GM19463 (cell line): Measurements from ENCODE around the gene RBM47.

Experiments used
- ATAC-seq: cut with Tn5 transposase; IDR thresholded peaks from one replicate; pipeline ENCODE4 v1.9.1; 2021; ENCODE audit warnings: mild to moderate bottlenecking, moderate library complexity; ENCODE audit not compliant: unreplicated experiment

RBM47 gene

GRCh38 chr4:40626183-40626990 is 3.3 kb downstream of the RBM47 start:
- no peak for ATAC-seq

- no peak for ATAC-seq
Observed at GRCh38 chr4:40623707-40624106, 6.0 kb downstream of the RBM47 start.

DNA sequence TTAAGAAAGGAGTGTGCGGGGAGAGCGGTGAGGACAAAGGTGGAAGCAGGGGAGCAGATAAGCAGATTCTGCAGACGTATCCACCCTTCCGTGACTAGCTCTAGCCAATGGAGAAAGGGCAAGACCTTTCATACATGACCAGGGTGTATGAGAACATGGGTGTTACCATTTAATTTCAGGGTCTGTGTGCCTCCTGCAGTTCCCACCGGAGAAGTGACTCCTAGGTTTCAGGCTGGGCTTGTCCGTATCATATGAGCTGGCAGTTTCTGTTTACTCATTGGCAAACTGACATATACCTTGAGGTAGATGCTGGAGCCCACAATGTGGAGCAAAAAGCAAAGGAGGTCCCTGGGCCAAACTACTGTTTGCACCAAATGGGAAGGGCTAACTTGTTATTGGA is 6.8 kb downstream of the RBM47 start:
- peak; percentile 51 for ATAC-seq

DNA sequence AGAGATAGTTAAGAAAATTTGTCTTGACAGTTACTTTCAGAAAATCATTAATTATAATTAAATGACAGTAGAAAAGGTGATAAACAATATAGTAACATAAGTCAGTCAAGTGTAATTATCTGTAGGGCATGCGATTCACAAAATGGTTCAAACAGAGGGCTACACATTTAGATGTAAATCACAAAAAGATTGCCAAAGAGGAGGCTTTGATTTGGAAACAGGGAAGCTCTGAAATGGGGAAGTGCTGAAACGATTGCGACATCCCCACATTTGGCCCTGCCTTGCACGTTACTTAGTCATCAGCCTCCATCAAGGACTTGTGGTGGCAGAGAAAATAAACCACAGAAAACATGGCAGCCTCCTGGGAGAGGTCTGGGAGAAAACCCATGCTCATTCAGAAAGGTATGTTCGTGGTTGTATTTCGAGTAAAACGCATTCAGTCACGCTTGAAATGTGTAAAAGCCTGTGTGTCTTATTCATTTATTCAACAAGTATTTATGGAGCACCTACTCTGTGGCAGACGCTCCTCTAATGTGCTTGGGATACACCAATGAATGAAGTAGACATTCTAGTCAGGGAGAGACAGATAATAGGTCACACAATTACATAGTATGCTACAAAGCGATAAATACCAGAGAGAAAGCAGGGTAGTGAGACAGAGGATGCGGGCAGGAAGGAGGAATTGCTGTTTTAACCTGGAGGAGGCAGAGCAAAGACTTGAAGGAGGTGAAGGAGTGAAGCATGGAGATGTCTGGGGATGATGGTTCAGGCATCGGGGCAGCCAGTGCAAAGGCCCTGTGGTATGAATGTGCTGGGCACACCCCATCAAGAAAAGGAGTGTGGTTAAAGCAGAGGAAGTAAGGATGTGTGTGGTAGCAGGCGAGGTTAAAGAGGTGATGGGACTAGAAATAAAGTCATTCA is 7.8 kb downstream of the RBM47 start:
- ATAC-seq, result peak; percentile 56

DNA sequence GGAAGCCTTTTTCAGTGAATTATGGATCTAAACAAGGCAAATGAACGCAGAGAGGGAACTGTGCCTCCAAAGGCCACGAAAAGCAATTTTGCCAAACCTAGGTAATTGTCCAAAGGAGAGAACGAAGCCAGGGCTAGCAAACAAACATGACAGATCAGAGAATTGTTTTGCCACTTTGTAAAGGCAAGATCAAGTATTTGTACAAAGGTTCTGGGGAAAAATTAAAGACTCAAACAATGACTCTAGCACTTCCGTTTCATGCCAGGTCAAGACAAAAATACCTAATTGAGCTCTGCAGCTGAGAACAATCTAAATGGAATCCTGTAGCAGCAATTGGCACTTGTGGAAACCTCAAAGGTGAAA is 8.5 kb downstream of the RBM47 start:
- ATAC-seq, result no peak

DNA sequence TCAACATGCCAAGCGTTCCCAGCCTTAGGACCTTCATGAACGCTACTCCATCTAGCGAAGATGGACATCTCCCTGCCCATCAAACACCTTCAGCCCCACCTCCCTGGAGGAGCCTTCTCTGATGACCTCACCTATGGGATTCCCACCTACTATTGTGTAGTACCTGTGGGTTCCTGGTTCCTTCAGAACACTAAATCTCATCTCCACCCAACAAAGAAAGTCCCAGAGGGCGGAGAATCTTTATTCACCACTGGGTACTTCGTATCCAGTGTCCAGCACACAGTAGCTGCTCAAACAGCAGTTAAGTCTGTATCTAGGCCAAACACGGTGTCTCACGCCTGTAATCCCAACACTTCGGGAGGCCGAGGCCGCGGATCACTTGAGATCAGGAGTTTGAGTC is 10.1 kb downstream of the RBM47 start:
- no peak for ATAC-seq

DNA sequence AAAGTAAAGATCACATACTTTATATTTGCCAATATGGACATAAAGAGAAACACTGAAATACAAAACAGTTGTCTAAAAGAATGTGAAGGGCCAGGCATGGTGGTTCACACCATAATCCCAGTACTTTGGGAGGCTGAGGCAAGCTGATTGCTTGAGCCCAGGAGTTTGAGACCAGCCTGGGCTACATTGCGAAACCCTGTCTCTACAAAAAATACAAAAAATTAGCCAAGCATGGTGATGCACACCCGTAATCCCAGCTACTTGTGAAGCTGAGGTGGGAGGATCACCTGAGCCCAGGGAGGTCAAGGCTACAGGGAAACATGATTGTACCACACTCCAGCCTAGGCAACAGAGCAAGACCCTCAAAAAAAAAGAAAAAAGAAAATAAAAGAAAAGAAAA is 11.8 kb downstream of the RBM47 start:
- no peak for ATAC-seq

- ATAC-seq, result no peak
Observed at GRCh38 chr4:40614031-40614430, 15.6 kb downstream of the RBM47 start.

DNA sequence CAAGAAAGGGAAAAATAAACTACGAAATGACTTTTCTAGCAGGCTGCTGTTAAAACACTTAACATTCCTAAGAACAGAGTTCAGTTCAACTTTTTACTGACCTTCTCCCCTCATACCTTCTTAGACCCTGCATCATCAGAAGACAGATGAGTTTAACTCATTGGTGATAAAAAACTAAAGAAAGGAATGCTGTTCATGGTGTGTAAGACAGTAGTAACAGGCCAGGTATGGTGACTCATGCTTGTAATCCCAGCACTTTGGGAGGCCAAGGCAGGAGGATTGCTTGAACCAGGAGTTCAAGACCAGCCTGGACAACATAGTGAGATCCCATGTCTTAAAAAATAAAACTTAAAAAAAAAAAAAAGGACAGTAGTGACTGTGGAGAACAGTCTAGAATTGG is 16.2 kb downstream of the RBM47 start:
- no peak for ATAC-seq

GRCh38 chr4:40612831-40613230 is 16.8 kb downstream of the RBM47 start:
- ATAC-seq, result no peak

DNA sequence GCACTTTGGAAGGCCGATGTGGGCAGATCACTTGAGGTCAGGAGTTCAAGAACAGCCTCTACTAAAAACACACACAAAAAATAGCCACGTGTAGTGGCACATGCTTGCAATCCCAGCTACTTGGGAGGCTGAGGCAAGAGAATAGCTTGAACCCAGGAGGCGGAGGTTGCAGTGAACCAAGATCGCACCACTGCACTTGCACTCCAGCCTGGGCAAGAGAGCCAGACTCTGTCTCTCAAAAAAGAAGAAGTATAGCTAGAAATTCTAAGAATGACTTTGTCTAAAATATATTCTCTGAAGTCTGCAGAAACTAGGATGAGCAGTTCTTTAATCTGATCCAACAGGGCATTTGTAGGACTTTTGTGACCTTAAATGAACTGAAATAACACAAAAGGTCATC is 17.4 kb downstream of the RBM47 start:
- no peak for ATAC-seq

- no peak for ATAC-seq
Observed at GRCh38 chr4:40608628-40609027, 21.0 kb downstream of the RBM47 start.

DNA sequence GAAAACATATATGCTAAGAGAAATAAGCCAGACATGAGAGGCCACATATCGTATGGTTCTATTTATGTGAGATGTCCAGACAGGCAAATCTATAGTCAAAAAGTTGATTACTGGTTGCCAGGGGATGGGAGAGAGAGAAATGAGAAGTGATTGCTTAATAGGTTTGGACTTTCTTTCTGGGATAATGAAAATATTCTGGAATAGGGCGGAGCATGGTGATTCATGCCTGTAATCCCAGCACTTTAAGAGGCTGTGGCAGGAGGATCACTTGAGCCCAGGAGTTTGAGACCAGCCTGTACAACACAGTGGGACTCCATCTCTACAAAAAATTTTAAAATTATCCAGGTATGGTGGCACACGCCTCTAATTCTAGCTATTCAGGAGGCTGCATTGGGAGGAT is 22.4 kb downstream of the RBM47 start:
- no peak for ATAC-seq

- ATAC-seq, result no peak
Observed at GRCh38 chr4:40606239-40606767, 23.4 kb downstream of the RBM47 start.

DNA sequence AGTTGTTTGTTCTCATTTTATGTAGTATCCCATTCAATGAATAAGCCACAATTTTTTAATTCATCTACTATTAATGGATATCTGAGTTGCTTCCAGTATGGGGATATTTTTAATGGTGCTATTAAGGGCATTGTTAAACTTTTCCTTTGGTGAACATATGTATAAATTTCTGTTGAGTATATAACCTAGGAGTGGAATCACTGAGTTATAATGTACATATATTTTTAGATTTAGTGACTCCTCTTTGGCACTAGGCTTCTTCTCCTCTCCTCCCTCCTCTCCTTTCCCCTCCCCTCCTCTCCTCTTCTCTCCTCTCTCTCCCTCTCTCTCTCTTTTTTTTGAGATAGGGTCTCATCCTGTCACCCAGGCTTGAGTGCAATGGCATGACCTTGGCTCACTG is 26.4 kb downstream of the RBM47 start:
- ATAC-seq, result no peak

- no peak for ATAC-seq
Observed at GRCh38 chr4:40601641-40602040, 28.0 kb downstream of the RBM47 start.

DNA sequence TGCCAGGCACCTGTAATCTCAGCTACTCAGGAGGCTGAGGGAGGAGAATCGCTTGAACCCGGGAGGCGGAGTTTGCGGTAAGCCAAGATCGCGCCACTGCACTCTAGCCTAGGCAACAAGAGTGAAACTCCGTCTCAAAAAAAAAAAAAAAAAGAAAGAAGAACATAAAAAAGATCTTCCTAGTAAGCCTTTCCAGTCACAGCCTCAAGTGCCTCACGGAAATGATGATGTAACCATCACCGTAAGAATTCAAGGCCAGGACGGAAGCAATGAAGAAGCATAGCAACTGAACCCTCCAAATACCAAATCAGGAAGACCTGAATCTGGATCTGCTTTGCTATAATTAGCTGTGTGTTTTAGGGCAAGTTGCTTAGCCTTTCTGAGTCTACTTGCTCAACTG is 28.8 kb downstream of the RBM47 start:
- ATAC-seq, result no peak

DNA sequence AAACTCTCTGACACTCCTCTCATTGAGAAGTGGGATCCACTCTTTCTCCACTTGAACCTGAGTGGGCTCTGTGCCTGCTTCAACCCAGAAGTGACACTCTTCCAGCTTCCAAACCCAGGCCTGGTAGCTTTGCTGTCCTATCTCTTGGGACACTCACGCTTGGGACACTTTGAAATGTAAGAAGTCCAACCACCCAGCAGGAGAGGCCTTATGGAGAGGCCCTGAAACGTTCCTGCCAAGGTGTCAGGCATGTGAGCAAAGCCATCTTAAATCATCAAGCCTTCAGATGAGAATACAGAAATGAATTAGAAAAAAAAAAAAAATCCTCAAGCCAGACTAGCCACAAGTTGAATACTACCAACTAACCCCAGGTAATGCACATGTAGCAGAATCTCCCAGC is 30.2 kb downstream of the RBM47 start:
- ATAC-seq, result no peak

- ATAC-seq, result no peak
Observed at GRCh38 chr4:40596522-40596921, 33.1 kb downstream of the RBM47 start.

DNA sequence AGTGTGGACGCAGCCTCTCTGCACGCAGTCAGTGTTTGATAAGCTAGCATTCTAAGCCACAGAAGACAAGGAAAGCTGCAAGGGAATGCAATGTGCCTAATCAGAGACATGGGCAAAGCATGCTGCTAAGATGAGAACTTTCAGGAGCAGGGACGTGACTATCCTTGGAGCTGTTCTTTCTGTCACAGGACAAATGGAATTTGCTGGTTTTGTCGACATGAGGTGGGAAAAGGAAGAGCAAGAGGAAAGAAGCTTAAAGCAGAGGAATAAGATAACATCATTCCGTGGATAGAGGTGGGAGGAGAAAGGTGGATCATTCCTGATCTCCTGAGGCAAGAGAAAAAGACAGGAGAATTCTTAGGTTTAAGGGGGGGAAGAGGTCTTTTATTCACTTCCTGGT is 33.7 kb downstream of the RBM47 start:
- no peak for ATAC-seq

- ATAC-seq, result no peak
Observed at GRCh38 chr4:40594261-40595178, 35.1 kb downstream of the RBM47 start.
